Sigmoid colon (tissue), 7 donors: ENCODE data around the gene HTRA3. TPM values are rescaled to one million over a fixed set of nuclear protein-coding genes. Genes with fewer than 3 reads are reported as not detected.

Experiments
- DNase-seq: peaks from one replicate; pipeline ENCODE4 v3.0.0-alpha.2; 2019
- H3K27ac ChIP-seq, 4 donors: fragments of 200-600 bp; sonication (generic); one replicate each; pipeline ENCODE4 v1.5.1; 2016 to 2019; ENCODE audit warnings: mild to moderate bottlenecking in 1 of 4
- H3K27me3 ChIP-seq, 3 donors: fragments of 200-600 bp; sonication (generic); one replicate each; pipeline ENCODE4 v1.5.1; 2019; ENCODE audit warnings: mild to moderate bottlenecking in 1 of 3
- H3K36me3 ChIP-seq, 4 donors: fragments of 200-600 bp; sonication (generic); one replicate each; pipeline ENCODE4 v1.5.1; 2016 to 2019
- H3K4me1 ChIP-seq, 4 donors: fragments of 200-600 bp; sonication (generic); one replicate each; pipeline ENCODE4 v1.5.1; 2017 to 2019
- H3K4me3 ChIP-seq, 4 donors: fragments of 200-600 bp; sonication (generic); one replicate each; pipeline ENCODE4 v1.5.1; 2017 to 2019; ENCODE audit warnings: mild to moderate bottlenecking in 2 of 4, moderate library complexity in 1 of 4
- H3K9me3 ChIP-seq, 4 donors: fragments of 200-600 bp in 3 of 4; sonication (generic) in 3 of 4; one replicate each; pipeline versions ENCODE4 v1.5.1 to v1.6.1; 2013 to 2019
- EP300 ChIP-seq, 4 donors: sonication (generic); formaldehyde crosslinking; IDR thresholded peaks; one replicate each; pipeline ENCODE4 v1.6.1; 2017; ENCODE audit warnings: antibody characterized with exemption in 4 of 4
- POLR2A ChIP-seq, 2 donors: fragments of 450-650 bp; IDR thresholded peaks; one replicate each; pipeline ENCODE4 v1.6.1; 2016; ENCODE audit warnings: antibody characterized with exemption in 2 of 2, mild to moderate bottlenecking in 2 of 2, moderate library complexity in 2 of 2
- POLR2AphosphoS5 ChIP-seq, 4 donors: sonication (generic); formaldehyde crosslinking; IDR thresholded peaks; one replicate each; pipeline ENCODE4 v1.6.1; 2017; ENCODE audit warnings: antibody characterized with exemption in 4 of 4
- WGBS, 2 donors: extraction: QIAGEN DNeasy Blood & Tissue Kit; methylation state at CpG; one replicate each; pipeline ENCODE4 v1.1.7; 2013; 5-methylcytosine and 5-hydroxymethylcytosine counted together
- intact Hi-C: fragments of 100-400 bp; cut with DNase I; formaldehyde crosslinking; loops from one replicate; pipeline ENCODE4 v1.15.1; 2023
- polyA plus RNA-seq, 3 donors: library from polyadenylated mRNA; stranded (reverse); fragments of 200-250 nt; gene quantifications; one replicate each; pipeline ENCODE4 v1.2.3, GENCODE V29; 2013
- total RNA-seq, 4 donors: library from RNA; depleted of rRNA; stranded (reverse); fragments of >200 nt; gene quantifications; one replicate each; pipeline ENCODE4 v1.1.0, GENCODE V29; 2016
- TF ChIP-seq, protein P1 (sequence below), 4 experiments: fragments of 450-650 bp in 3 of 4; fragments of 200-600 bp in 1 of 4; IDR thresholded peaks; one replicate each; pipeline ENCODE4 v1.5.1; 2016 to 2019; ENCODE audit warnings: antibody characterized with exemption in 4 of 4, mild to moderate bottlenecking in 3 of 4, moderate library complexity in 2 of 4
- donor health status: healthy with polysubstance abuse.
- donor health status: Bipolar disorder and iron deficiency.
- donor health status: healthy.

HTRA3 gene
- total and polyA plus RNA-seq, 7 donors: 1.2 to 49.6 (median 14.5) TPM

DNA sequence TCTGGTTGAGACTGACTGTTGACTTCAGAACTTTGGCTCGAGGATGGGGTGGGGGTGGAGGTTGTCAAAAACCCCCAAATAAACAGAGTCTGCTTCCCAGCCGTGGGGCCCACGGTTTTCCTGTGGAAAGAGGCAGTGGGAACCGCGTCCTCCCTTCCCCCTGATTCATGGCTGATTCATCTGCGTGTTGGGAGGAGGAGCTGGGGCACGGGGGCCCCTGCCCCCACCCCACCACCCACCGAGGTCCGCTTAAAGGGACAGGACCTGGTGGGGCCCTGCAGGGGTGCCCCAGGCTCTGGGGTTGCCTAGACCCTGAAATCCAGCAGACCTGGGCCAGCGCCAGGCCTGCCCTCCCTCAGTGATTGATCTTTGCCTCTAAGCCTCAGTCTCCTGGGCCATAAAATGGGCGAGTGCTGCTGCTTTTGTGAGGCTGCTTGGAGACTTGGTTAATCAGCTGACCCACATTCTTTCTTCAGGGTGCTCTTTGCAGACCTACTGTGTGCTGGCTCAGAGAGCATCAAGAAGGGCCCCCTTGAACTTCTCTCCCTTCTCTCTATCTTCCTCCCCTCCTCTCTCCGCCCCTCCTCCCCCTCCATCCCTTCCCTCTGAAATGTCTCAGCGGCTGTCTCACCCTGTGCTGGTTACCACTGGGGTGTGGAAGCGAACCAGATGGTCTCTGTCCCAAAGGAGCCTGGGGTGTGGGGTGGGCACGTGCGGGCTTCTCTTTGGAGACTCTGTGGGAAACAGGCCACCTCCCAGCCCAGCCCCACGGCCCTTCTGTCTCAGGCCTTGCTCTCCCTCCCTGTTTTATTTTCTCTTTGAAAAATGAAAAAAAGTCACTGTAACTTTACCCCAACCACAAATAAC lies 9.1 kb downstream of the HTRA3 start:
- Histone ChIP-seq H3K4me1 (peaks cover 0 to 83% (median 75%) of the 10 kb centered on the region in 4 donors), H3K36me3 (no peaks in the 10 kb centered on the region), H3K27me3 (no peaks in the 10 kb centered on the region), H3K9me3 (no peaks in the 10 kb centered on the region), H3K27ac (peak overlapping the region; percentile 17 to 89 (median 58)), H3K4me3 (no peak overlapping the region)
- TF ChIP-seq, protein P1, sequence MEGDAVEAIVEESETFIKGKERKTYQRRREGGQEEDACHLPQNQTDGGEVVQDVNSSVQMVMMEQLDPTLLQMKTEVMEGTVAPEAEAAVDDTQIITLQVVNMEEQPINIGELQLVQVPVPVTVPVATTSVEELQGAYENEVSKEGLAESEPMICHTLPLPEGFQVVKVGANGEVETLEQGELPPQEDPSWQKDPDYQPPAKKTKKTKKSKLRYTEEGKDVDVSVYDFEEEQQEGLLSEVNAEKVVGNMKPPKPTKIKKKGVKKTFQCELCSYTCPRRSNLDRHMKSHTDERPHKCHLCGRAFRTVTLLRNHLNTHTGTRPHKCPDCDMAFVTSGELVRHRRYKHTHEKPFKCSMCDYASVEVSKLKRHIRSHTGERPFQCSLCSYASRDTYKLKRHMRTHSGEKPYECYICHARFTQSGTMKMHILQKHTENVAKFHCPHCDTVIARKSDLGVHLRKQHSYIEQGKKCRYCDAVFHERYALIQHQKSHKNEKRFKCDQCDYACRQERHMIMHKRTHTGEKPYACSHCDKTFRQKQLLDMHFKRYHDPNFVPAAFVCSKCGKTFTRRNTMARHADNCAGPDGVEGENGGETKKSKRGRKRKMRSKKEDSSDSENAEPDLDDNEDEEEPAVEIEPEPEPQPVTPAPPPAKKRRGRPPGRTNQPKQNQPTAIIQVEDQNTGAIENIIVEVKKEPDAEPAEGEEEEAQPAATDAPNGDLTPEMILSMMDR (IDR thresholded peaks at IDR 0.05): no peak
- TF ChIP-seq POLR2AphosphoS5 (IDR thresholded peaks at IDR 0.05) (peak in 1 of 4 donors; percentile 29), EP300 (IDR thresholded peaks at IDR 0.05) (no peak)
- intact Hi-C loops: no loop called here
- peak; percentile 85 for DNase-seq
- WGBS, 2 donors: 27 to 39% methylated on average over 17 of the region's 17 CpGs

GRCh38 chr4:8279321-8280157 lies 10.0 kb downstream of the HTRA3 start:
- TF ChIP-seq POLR2AphosphoS5 (IDR thresholded peaks at IDR 0.05): no peak
- no peak for TF ChIP-seq POLR2A (IDR thresholded peaks at IDR 0.05)
- TF ChIP-seq, protein P1 (IDR thresholded peaks at IDR 0.05): no peak
- no peaks in the 10 kb centered on the region for H3K27me3 ChIP-seq
- H3K36me3 ChIP-seq: no peaks in the 10 kb centered on the region
- WGBS, 2 donors: 75 to 82% methylated on average over 22 of the region's 22 CpGs
- H3K27ac ChIP-seq: peak overlapping the region in 2 of 4 donors; percentile 23 to 89
- peak; percentile 65 for DNase-seq
- H3K9me3 ChIP-seq: no peaks in the 10 kb centered on the region
- intact Hi-C loops: no loop called here
- H3K4me1 ChIP-seq: peaks cover 0 to 74% (median 66%) of the 10 kb centered on the region in 4 donors
- H3K4me3 ChIP-seq: no peak overlapping the region

DNA sequence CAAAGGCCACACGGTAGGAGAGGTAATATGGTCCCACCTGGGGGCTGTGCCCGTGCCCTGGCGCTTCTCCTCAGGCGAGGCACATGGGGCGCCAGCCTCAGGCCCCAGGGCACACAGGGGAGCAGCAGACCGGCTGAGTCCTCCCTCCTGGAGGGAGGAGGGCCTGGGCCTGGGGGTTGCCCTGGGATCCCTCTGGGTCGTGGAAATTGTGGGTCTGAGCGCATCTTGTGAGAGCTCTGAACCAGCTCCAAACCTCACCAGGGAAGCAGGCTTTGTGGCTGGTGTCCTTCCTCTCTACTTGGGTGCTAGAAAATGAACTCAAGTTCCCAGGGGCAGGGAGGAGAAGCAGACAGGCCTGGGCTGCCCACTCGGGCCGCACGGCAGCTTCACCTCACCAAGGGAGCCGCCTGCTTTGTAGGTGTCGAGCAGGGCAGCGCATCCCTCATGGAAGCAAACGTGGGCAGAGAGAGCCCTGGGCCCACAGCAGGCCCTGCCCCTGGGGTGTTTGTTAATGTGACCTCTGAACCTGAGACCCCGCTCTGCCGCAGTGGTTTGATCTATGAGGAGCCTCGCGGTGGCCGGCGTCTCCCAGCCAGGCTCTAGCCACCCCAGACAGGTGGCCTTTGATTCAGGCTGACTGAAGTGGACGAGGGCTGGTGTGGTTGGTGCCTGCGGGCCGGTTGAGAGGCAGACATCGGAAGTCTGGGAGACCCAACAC lies 10.8 kb downstream of the HTRA3 start:
- H3K36me3 ChIP-seq: no peaks in the 10 kb centered on the region
- WGBS, 2 donors: 86% methylated on average over 25 of the region's 25 CpGs
- peak overlapping the region in 2 of 4 donors; percentile 63 to 89 for H3K27ac ChIP-seq
- peak; percentile 58 for DNase-seq
- no peaks in the 10 kb centered on the region for H3K27me3 ChIP-seq
- intact Hi-C loops: no loop called here
- H3K9me3 ChIP-seq: no peaks in the 10 kb centered on the region
- peaks cover 0 to 68% (median 62%) of the 10 kb centered on the region in 4 donors for H3K4me1 ChIP-seq
- no peak overlapping the region for H3K4me3 ChIP-seq
- TF ChIP-seq POLR2AphosphoS5 (IDR thresholded peaks at IDR 0.05) (no peak), POLR2A (IDR thresholded peaks at IDR 0.05) (no peak), EP300 (IDR thresholded peaks at IDR 0.05) (no peak)
- TF ChIP-seq, protein P1 (IDR thresholded peaks at IDR 0.05): no peak

GRCh38 chr4:8280876-8281440 lies 11.4 kb downstream of the HTRA3 start:
- H3K4me3 ChIP-seq: no peak overlapping the region
- WGBS, 2 donors: 87 to 91% methylated on average over 15 of the region's 15 CpGs
- H3K27ac ChIP-seq: peak overlapping the region; percentile 23 to 72 (median 60)
- TF ChIP-seq EP300 (IDR thresholded peaks at IDR 0.05) (no peak), POLR2A (IDR thresholded peaks at IDR 0.05) (no peak), POLR2AphosphoS5 (IDR thresholded peaks at IDR 0.05) (no peak)
- TF ChIP-seq, protein P1 (IDR thresholded peaks at IDR 0.05): no peak
- H3K27me3 ChIP-seq: no peaks in the 10 kb centered on the region
- no peaks in the 10 kb centered on the region for H3K36me3 ChIP-seq
- H3K9me3 ChIP-seq: no peaks in the 10 kb centered on the region
- peak; percentile 61 for DNase-seq
- peaks cover 0 to 66% (median 61%) of the 10 kb centered on the region in 4 donors for H3K4me1 ChIP-seq
- intact Hi-C loops: no loop called here
